Caco-2 (cell line): ENCODE results near the gene TMEM213. TPM values are rescaled to one million over a fixed set of nuclear protein-coding genes. Genes with fewer than 3 reads are reported as not detected.

ENCODE experiments used
- BruUV-seq: library from RNA; stranded (reverse); fragments of 400-500 nt; replicated peaks from 2 replicates; lab custom pipeline; 2021; lab: Mats Ljungman, UMichigan
- CTCF ChIA-PET: fragments of 300-600 bp; sonication (Branson Sonifier 250); formaldehyde crosslinking; loops from one replicate; lab custom pipeline; 2022; ENCODE audit warnings: antibody characterized with exemption; lab: Charles Lee
- POLR2A ChIA-PET: fragments of 300-600 bp; sonication (Branson Sonifier 250); formaldehyde crosslinking; loops from one replicate; lab custom pipeline; 2022; ENCODE audit warnings: antibody characterized with exemption; lab: Charles Lee
- DNase-seq, 2 experiments: peaks; one replicate each; pipeline versions ENCODE4 v3.0.0 to v3.0.0-alpha.2; 2020 to 2022
- H3K27me3 ChIP-seq: replicated peaks from 2 replicates; pipeline ENCODE4 v1.6.0; 2011; ENCODE audit warnings: low read length; ENCODE audit not compliant: control insufficient read depth, insufficient read depth
- H3K36me3 ChIP-seq: 2 replicates; pipeline ENCODE4 v1.5.1; 2011; ENCODE audit warnings: low read length; ENCODE audit not compliant: control insufficient read depth, insufficient read depth
- H3K4me1 ChIP-seq: fragments of 250-450 bp; sonication (Bioruptor Pico); 2 replicates; pipeline ENCODE4 v1.5.1; 2020; ENCODE audit warnings: mild to moderate bottlenecking
- H3K4me3 ChIP-seq: 2 replicates; pipeline ENCODE4 v1.5.1; 2011; ENCODE audit warnings: low read depth, mild to moderate bottlenecking, control low read depth, low read length
- H3K9me3 ChIP-seq: fragments of 250-450 bp; sonication (Bioruptor Pico); 2 replicates; pipeline ENCODE4 v1.5.1; 2020; ENCODE audit warnings: mild to moderate bottlenecking, moderate library complexity
- H3K27ac Mint-ChIP-seq: one replicate; pipeline ENCODE4 v1.8.0; 2022; ENCODE audit warnings: mixed read lengths; ENCODE audit not compliant: unreplicated experiment
- H3K27me3 Mint-ChIP-seq: one replicate; pipeline ENCODE4 v1.8.0; 2022; ENCODE audit warnings: mixed read lengths; ENCODE audit not compliant: insufficient read depth, unreplicated experiment
- H3K36me3 Mint-ChIP-seq: one replicate; pipeline ENCODE4 v1.8.0; 2022; ENCODE audit warnings: mild to moderate bottlenecking, mixed read lengths; ENCODE audit not compliant: insufficient read depth, unreplicated experiment
- H3K4me1 Mint-ChIP-seq: one replicate; pipeline ENCODE4 v1.8.0; 2022; ENCODE audit warnings: low read depth, mixed read lengths; ENCODE audit not compliant: unreplicated experiment
- H3K4me3 Mint-ChIP-seq: one replicate; pipeline ENCODE4 v1.8.0; 2022; ENCODE audit warnings: mild to moderate bottlenecking, moderate library complexity, mixed read lengths; ENCODE audit not compliant: unreplicated experiment
- H3K9me3 Mint-ChIP-seq: one replicate; pipeline ENCODE4 v1.8.0; 2022; ENCODE audit warnings: mixed read lengths; ENCODE audit not compliant: unreplicated experiment
- CTCF ChIP-seq, 2 experiments: fragments of 200-600 bp in 1 of 2; IDR thresholded peaks; 1 replicate in 1 of 2; 2 replicates in 1 of 2; pipeline versions ENCODE4 v1.5.1 to v1.8.0; 2011 to 2022; ENCODE audit warnings: antibody characterized with exemption in 1 of 2, control low read depth in 1 of 2, inconsistent platforms in 1 of 2, low read depth in 1 of 2, low read length in 1 of 2, mild to moderate bottlenecking in 1 of 2, moderate library complexity in 1 of 2; ENCODE audit not compliant: insufficient read depth in 1 of 2, severe bottlenecking in 1 of 2, unreplicated experiment in 1 of 2
- intact Hi-C: fragments of 100-400 bp; cut with micrococcal nuclease; formaldehyde crosslinking; loops from one replicate; pipeline ENCODE4 v1.10.0; 2022; ENCODE audit not compliant: unreplicated experiment
- total RNA-seq: library from RNA; stranded (reverse); gene quantifications from 2 replicates; pipeline ENCODE4 v1.2.3, GENCODE V29; 2022

Gene TMEM213
- total RNA-seq, 1 experiment from 2014 or later = not detected

GRCh38 chr7:138861051-138861450 lies 63.3 kb downstream of the TMEM213 start:
- DNase-seq = no peak
- no peaks in the 10 kb centered on the region for H3K4me1 ChIP-seq
- H3K4me3 ChIP-seq = no peak overlapping the region
- ChIA-PET CTCF (no interaction called here), POLR2A (no interaction called here)
- H3K9me3 ChIP-seq = no peaks in the 10 kb centered on the region
- Mint-ChIP-seq H3K4me1 (no peaks in the 10 kb centered on the region), H3K9me3 (no peaks in the 10 kb centered on the region), H3K36me3 (peaks cover 27% of the 10 kb centered on the region), H3K27me3 (no peaks in the 10 kb centered on the region), H3K27ac (no peak overlapping the region), H3K4me3 (no peak overlapping the region)
- no peak for TF ChIP-seq CTCF (IDR thresholded peaks at IDR 0.05; ENCODE audit: insufficient read depth in 1 of 2, low read depth in 1 of 2, low read length in 1 of 2, severe bottlenecking in 1 of 2, unreplicated experiment in 1 of 2)
- H3K36me3 ChIP-seq = no peaks in the 10 kb centered on the region
- no TSS peak for BruUV-seq
- no peaks in the 10 kb centered on the region for H3K27me3 ChIP-seq
- intact Hi-C loops = no loop called here

- Mint-ChIP-seq H3K36me3 (peaks cover 27% of the 10 kb centered on the region), H3K4me1 (no peaks in the 10 kb centered on the region)
- intact Hi-C loops = no loop called here
Observed at GRCh38 chr7:138863931-138864330, 66.1 kb downstream of the TMEM213 start.

GRCh38 chr7:138864667-138865066 lies 66.9 kb downstream of the TMEM213 start:
- Mint-ChIP-seq H3K27ac (no peak overlapping the region), H3K27me3 (no peaks in the 10 kb centered on the region), H3K4me1 (no peaks in the 10 kb centered on the region), H3K9me3 (no peaks in the 10 kb centered on the region), H3K36me3 (peaks cover 28% of the 10 kb centered on the region), H3K4me3 (no peak overlapping the region)
- POLR2A ChIA-PET = no interaction called here
- H3K27me3 ChIP-seq = no peaks in the 10 kb centered on the region
- no peak for DNase-seq
- no peak for TF ChIP-seq CTCF (IDR thresholded peaks at IDR 0.05; ENCODE audit: insufficient read depth in 1 of 2, low read depth in 1 of 2, low read length in 1 of 2, severe bottlenecking in 1 of 2, unreplicated experiment in 1 of 2)
- no peaks in the 10 kb centered on the region for H3K9me3 ChIP-seq
- no peak overlapping the region for H3K4me3 ChIP-seq
- CTCF ChIA-PET = no interaction called here
- intact Hi-C loops = no loop called here
- H3K4me1 ChIP-seq = no peaks in the 10 kb centered on the region
- BruUV-seq = no TSS peak
- H3K36me3 ChIP-seq = no peaks in the 10 kb centered on the region; the same call in 1 of the 2 replicates

More at GRCh38 chr7:138863931-138864330, 66.1 kb downstream of the TMEM213 start:
- ChIA-PET CTCF (no interaction called here), POLR2A (no interaction called here)
- H3K4me3 ChIP-seq = no peak overlapping the region
- DNase-seq = no peak
- Mint-ChIP-seq H3K4me3 (no peak overlapping the region), H3K27me3 (no peaks in the 10 kb centered on the region), H3K9me3 (no peaks in the 10 kb centered on the region), H3K27ac (no peak overlapping the region)
- H3K4me1 ChIP-seq = no peaks in the 10 kb centered on the region
- no peaks in the 10 kb centered on the region for H3K27me3 ChIP-seq
- no TSS peak for BruUV-seq
- TF ChIP-seq CTCF (IDR thresholded peaks at IDR 0.05; ENCODE audit: insufficient read depth in 1 of 2, low read depth in 1 of 2, low read length in 1 of 2, severe bottlenecking in 1 of 2, unreplicated experiment in 1 of 2) = no peak
- no peaks in the 10 kb centered on the region; the same call in 1 of the 2 replicates for H3K36me3 ChIP-seq
- H3K9me3 ChIP-seq = no peaks in the 10 kb centered on the region
